Bone marrow (tissue), 2 donors: ENCODE data around the gene FAM3D.

Experiments
- DNase-seq, 2 donors: peaks; one replicate each; lab custom pipeline; 2025; lab: John Stamatoyannopoulos, UW

Gene FAM3D

DNA sequence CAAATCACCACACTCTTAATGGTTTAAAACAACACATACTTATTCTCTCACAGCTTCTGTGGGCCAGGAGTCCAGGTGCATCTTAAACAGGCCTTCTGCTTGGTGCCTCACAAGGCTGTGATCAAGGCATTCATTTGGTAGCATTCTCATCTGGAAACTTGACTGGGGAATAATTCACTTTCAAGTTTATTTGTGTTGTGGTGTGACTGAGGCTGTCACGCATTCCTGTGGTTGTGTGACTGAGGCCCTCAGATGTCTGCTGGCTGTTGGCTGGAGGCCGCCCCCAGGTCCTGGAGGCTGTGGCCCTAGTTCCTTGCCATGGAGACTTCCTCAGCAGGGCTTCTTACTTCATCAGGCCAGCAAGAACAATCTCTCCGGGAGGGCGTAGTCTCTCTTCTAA, 16.9 kb upstream of the FAM3D start:
- no peak for DNase-seq

DNA sequence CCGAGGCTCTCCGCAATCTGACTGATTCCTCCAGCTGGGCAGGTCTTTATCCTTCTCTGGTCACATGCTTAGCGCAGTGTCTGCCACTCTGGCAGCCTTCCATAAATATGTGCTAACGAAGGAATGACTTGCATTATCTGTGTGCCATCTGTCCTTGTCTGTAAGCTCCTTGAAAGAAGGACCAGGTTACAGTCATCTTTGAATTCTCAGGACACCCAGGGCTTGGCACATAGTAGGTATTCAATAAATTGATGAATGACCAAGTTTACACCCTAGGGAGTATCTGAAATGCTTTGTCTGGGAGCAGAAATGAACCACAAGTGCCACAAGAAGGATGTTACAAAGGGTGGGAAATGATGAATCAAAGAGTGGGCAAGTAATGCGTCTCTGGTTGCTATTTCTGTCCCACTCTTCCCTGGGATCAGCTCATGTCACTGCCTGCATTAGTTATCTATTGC, 16.5 kb upstream of the FAM3D start:
- DNase-seq: no peak

DNA sequence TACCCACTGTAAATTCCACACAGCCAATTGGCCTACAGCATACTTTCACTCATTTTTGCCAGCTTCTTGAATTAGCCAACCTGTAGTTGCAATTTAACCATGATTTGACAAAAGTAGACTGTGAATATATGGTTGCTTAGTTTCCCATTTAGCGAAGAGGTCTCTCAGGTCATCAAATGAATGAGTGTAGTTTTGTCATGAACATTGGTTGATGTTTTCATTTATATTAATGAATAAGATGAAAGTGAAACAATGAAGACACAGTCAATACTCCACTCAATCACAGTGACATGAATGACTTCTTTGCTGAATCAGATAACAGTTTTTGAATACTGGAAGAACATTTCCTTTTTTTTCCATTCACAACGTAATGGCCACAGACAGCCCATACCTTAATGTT, 15.3 kb upstream of the FAM3D start:
- DNase-seq: no peak

- DNase-seq: no peak
Observed at GRCh38 chr3:58680879-58681525, 14.4 kb upstream of the FAM3D start.

- no peak for DNase-seq
Observed at GRCh38 chr3:58679974-58680666, 13.5 kb upstream of the FAM3D start.

GRCh38 chr3:58679446-58679845, 12.9 kb upstream of the FAM3D start:
- DNase-seq: no peak

DNA sequence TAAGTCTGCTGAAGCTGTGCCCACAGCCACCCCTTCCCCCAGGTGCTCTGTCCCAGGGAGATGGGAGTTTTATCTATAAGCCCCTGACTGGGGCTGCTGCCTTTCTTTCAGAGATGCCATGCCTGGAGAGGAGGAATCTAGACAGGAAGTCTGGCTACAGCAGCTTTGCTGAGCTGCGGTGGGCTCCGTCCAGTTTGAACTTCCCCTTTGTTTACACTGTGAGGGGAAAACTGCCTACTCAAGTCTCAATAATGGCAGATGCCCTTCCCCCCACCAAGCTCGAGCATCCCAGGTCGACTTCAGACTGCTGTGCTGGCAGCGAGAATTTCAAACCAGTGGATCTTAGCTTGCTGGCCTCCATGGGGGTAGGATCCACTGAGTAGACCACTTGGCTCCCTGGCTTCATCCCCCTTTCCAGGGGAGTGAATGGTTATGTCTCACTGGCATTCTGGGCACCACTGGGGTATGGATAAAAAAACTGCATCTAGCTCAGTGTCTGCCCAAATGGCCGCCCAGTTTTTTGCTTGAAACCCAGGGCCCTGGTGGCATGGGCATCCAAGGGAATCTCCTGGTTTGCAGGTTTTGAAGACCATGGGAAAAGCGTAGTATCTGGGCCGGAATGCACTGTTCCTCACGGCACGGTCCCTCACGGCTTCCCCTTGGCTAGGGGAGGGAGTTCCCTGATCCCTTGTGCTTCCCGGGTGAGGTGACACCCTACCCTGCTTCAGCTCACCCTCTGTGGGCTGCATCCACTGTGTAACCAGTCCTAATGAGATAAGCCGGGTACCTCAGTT, 11.8 kb upstream of the FAM3D start:
- peak in 1 of 2 donors; percentile 52 for DNase-seq

GRCh38 chr3:58672880-58673279, 6.3 kb upstream of the FAM3D start:
- DNase-seq: no peak

DNA sequence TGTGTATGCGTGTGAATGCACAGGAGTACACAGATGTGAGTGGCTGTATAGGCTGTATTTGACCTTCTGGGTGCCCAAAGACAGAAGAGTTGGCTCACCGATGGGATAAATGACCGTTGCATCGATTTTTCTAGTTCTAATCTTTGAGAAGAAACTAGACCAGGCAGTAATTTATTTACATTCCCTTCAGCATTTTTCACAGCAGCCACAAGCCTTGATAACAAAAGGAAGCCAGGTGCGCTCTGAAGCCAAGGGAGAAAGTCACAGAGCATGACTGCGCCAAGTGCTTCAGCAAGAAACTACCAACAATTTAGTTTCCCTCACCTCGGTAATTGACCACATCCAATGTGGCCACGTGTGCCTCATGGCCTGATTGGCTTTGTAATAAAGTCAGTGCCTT, 5.9 kb upstream of the FAM3D start:
- DNase-seq: no peak

DNA sequence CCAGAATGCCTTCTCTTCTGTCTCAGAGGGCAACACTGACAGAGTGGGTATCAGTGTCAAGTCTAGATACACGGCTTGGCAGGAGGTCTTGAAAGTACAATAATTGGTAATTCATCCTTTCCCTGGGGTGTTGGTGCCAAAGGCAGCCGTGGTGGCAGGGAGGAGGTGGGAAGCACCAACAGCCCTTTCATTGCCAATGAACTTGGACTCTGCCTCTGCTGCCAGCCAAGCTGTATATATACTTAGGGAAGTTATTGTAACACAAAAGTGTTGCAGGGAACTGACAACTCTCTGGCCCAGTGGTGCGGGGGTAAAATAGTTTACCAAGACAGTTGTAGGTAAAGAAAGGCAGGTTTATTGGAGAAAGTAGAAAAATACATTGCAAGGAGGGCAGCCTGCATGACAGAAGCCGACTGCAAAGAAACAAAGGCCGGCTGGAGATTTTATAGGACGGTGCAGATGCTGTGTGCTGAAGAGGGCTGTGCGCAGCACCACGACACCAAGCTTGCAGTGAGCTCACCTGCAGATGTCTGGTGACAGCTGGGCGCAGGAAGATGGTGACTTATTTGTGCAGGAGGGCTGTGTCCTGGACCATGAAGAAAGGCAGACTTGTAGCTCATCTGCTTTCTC, 4.0 kb upstream of the FAM3D start:
- no peak for DNase-seq

- DNase-seq: no peak
Observed at GRCh38 chr3:58668247-58668646, 1.7 kb upstream of the FAM3D start.

- no peak for DNase-seq
Observed at GRCh38 chr3:58667704-58668103, 1.1 kb upstream of the FAM3D start.

GRCh38 chr3:58667229-58667628, 655 bp upstream of the FAM3D start:
- DNase-seq: no peak

GRCh38 chr3:58665405-58665804, 1.2 kb downstream of the FAM3D start:
- DNase-seq: no peak

- DNase-seq: no peak
Observed at GRCh38 chr3:58664611-58665010, 2.0 kb downstream of the FAM3D start.

GRCh38 chr3:58661836-58662420, 4.6 kb downstream of the FAM3D start:
- no peak for DNase-seq

GRCh38 chr3:58660998-58661397, 5.6 kb downstream of the FAM3D start:
- no peak for DNase-seq

DNA sequence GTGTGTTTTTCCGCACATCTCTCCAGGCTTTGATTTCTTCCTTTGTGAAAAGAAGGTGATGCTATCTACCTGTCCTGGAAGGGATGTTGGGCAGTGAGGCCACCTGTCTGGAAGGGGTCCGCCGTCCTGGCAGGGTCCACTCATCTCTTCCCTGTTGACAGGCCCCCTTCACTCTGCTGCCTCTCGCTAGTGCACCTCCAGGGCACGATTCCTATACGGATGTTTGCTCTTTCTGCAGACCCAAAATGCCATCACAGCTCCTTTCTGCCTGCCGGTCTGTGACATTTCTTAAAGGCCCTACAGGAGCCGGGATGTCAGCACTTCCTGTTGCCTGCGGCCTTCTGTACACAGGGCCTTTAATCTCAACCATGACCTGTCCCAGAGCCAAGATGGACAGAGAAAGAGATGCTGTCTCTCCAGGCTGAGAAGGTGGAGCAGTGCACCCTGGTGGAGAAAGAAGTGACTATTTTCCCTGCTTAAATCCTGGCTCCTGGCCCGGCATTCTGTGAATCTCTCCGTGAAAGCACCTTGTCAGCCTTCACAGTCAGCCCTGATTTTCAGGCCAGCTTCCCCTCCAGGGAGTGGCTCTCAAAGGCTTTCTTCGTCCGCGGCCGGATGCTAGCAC, 7.4 kb downstream of the FAM3D start:
- DNase-seq: no peak

- no peak for DNase-seq
Observed at GRCh38 chr3:58658508-58658907, 8.1 kb downstream of the FAM3D start.

- no peak for DNase-seq
Observed at GRCh38 chr3:58657571-58658141, 8.9 kb downstream of the FAM3D start.

DNA sequence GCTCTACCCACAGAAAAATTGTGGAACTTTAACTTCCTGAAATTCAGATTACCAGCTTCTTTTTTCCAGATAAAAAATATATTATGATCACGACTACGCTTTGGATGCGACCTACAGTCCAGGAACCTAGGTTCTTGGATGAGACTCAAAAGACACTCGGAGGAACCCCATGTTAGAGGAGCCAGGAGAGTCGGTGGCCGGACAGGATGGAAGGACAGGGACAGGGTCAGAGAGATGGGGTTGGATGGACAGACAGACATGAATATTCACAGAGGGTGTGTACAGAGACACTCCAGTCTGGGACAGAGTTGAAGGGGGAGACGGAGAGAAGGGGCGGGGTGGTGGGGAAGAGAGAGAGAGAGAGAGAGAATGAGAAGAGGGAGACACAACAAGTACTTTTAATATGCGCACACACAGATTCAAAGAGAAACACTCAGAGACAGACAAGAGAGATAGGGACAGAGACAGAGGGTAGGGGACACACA, 9.5 kb downstream of the FAM3D start:
- DNase-seq: no peak
